ENCODE results near the gene GCDH.

GCDH gene

DNA sequence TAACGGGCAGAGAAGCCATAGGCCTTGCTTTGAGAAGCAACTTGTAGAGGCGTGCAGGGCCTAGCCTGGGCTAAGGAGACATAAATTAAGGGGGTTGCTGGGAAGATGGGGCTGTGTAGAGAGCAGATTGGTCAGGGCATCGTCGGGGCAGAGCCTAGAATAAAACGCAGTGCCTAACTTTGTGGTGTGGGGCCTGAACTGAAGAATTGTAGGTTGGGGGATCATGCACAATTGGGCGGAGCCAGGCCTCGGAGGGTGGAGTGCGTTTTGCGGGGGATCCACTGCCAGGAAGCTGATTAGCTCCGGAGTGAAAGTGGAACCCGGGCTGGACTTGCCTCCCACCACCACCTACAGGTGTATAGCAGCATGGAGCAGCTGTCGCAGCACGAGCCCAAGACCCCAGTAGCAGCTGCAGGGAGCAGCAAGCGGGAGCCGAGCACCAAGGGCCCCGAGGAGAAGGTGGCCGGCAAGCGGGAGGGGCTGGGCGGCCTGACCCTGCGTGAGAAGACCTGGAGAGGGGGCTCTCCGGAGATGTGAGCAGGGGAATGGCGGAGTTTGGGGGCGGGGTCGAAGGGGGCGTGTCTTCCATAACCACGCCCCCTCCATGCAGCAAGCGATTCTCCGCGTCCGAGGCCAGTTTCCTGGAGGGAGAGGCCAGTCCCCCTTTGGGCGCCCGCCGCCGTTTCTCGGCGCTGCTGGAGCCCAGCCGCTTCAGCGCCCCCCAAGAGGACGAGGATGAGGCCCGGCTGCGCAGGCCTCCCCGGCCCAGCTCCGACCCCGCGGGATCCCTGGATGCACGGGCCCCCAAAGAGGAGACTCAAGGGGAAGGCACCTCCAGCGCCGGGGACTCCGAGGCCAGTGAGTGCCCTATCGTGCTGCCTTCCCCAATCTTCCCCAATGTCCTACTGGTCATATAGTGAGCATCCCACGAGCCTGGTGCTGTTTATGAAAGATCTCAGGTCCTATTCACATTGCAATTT, 23.6 kb upstream of the GCDH start:
- no peak for DNase-seq (ENCODE audit: low spot score)
- Histone ChIP-seq H3K27ac (no peak overlapping the region), H3K4me3 (peak overlapping the region; percentile 62)
- TF ChIP-seq CTCF (IDR thresholded peaks at IDR 0.05) = no peak

GRCh38 chr19:12868540-12869112, 22.3 kb upstream of the GCDH start:
- TF ChIP-seq CTCF (IDR thresholded peaks at IDR 0.05) = no peak
- no peak overlapping the region for H3K27ac ChIP-seq
- no peak for DNase-seq (ENCODE audit: low spot score)
- no peak overlapping the region for H3K4me3 ChIP-seq

- no peak overlapping the region for H3K27ac ChIP-seq
- no peak overlapping the region for H3K4me3 ChIP-seq
- DNase-seq (ENCODE audit: low spot score) = no peak
- TF ChIP-seq CTCF (IDR thresholded peaks at IDR 0.05) = no peak
Observed at GRCh38 chr19:12871681-12872080, 19.3 kb upstream of the GCDH start.

- no peak for TF ChIP-seq CTCF (IDR thresholded peaks at IDR 0.05)
- H3K27ac ChIP-seq = no peak overlapping the region
- H3K4me3 ChIP-seq = no peak overlapping the region
- no peak for DNase-seq (ENCODE audit: low spot score)
Observed at GRCh38 chr19:12872255-12872654, 18.7 kb upstream of the GCDH start.

DNA sequence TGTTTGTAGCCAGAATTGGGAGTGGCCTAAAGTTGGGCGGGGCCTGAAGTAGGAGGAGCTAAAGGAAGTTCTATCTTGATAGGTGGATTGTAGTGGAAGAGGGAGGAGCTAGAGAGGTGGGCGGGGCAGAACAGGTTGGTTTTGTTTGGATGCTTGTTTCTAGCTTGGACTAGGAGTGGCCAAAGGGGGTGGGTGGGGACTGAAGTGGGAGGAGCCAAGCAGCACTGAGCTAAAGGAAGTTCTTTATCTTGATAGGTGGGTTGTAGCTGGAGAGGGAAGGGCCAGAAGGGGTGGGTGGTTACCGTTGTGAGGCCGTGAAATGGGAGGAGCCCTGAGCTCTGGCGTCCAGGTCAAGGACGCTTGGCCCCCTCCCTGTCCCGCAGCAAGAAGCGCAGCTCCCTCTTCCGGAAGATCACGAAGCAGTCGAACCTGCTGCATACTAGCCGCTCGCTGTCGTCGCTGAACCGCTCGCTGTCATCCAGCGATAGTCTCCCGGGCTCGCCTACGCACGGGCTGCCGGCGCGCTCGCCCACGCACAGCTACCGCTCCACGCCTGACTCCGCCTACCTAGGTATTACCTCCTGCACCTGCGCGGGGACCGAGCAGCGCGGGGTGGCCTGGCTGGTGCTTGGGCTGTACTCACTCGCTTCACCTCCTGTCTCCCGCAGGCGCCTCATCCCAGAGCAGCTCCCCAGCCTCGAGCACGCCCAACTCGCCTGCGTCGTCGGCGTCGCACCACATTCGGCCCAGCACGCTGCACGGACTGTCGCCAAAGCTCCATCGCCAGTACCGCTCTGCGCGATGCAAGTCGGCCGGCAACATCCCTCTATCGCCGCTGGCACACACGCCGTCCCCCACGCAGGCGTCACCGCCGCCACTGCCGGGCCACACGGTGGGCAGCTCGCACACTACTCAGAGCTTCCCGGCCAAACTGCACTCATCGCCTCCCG, 17.7 kb upstream of the GCDH start:
- H3K27ac ChIP-seq = no peak overlapping the region
- H3K4me3 ChIP-seq = peak overlapping the region; percentile 12
- no peak for TF ChIP-seq CTCF (IDR thresholded peaks at IDR 0.05)
- no peak for DNase-seq (ENCODE audit: low spot score)

DNA sequence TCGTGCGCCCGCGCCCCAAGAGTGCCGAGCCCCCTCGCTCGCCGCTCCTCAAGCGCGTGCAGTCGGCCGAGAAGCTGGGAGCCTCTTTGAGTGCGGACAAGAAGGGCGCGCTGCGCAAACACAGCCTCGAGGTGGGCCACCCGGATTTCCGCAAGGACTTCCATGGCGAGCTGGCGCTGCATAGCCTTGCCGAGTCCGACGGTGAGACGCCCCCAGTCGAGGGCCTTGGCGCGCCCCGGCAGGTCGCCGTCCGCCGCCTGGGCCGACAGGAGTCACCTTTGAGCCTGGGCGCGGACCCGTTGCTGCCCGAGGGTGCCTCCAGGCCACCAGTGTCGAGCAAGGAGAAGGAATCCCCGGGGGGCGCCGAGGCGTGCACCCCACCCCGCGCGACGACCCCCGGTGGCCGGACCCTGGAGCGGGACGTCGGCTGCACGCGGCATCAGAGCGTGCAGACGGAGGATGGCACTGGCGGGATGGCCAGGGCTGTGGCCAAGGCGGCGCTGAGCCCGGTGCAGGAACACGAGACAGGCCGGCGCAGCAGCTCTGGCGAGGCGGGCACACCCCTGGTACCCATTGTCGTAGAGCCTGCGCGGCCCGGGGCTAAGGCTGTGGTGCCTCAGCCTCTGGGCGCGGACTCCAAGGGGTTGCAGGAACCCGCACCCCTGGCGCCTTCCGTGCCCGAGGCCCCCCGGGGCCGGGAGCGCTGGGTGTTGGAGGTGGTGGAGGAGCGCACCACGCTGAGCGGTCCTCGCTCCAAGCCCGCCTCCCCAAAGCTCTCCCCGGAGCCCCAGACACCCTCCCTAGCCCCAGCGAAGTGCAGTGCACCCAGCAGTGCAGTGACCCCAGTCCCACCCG, 16.8 kb upstream of the GCDH start:
- DNase-seq (ENCODE audit: low spot score) = no peak
- Histone ChIP-seq H3K27ac (no peak overlapping the region), H3K4me3 (peak overlapping the region; percentile 12)
- TF ChIP-seq CTCF (IDR thresholded peaks at IDR 0.05) = no peak
